SU-DHL-6 (cell line): ENCODE results near the gene ANKRD44.

Experiments
- H2AFZ ChIP-seq: fragments of 200-600 bp; sonication (generic); 2 replicates; pipeline ENCODE4 v1.6.1; 2014; ENCODE audit warnings: low read depth, mild to moderate bottlenecking, moderate library complexity, mixed read lengths, antibody characterized with exemption, low read length; ENCODE audit not compliant: severe bottlenecking
- H3F3A ChIP-seq: fragments of 200-600 bp; shearing (Covaris generic); 2 replicates; pipeline ENCODE4 v1.6.0; 2016; ENCODE audit warnings: antibody characterized with exemption, mild to moderate bottlenecking; ENCODE audit not compliant: insufficient read depth
- H3K27ac ChIP-seq: fragments of 200-600 bp; sonication (generic); 2 replicates; pipeline ENCODE4 v1.5.1; 2016; ENCODE audit warnings: low read depth, mild to moderate bottlenecking, low read length, moderate library complexity, mixed read lengths
- H3K27me3 ChIP-seq: fragments of 200-600 bp; sonication (generic), shearing (Covaris generic); 2 replicates; pipeline ENCODE4 v1.6.0; 2014; ENCODE audit warnings: mild to moderate bottlenecking, low read length
- H3K36me3 ChIP-seq: fragments of 200-600 bp; sonication (generic); 2 replicates; pipeline ENCODE4 v1.6.1; 2014; ENCODE audit warnings: mild to moderate bottlenecking, low read length, mixed read lengths
- H3K4me2 ChIP-seq: fragments of 300-600, 200-600 bp; shearing (Covaris generic), sonication (generic); 2 replicates; pipeline ENCODE4 v1.6.0; 2014; ENCODE audit warnings: low read length, low read depth, mild to moderate bottlenecking; ENCODE audit not compliant: poor library complexity, severe bottlenecking
- H3K4me3 ChIP-seq: fragments of 200-600 bp; sonication (generic); 2 replicates; pipeline ENCODE4 v1.5.1; 2014; ENCODE audit warnings: antibody characterized with exemption, low read length, mild to moderate bottlenecking, mixed read lengths; ENCODE audit not compliant: insufficient read depth, poor library complexity, severe bottlenecking
- H3K79me2 ChIP-seq: fragments of 200-600 bp; sonication (generic); 2 replicates; pipeline ENCODE4 v1.6.1; 2014; ENCODE audit warnings: mild to moderate bottlenecking, low read length, moderate library complexity; ENCODE audit not compliant: insufficient read depth
- H3K9ac ChIP-seq: fragments of 200-600 bp; sonication (generic); 2 replicates; pipeline ENCODE4 v1.7.0; 2014; ENCODE audit warnings: mild to moderate bottlenecking, low read length
- H3K9me2 ChIP-seq: fragments of 200-600 bp; sonication (generic); replicated peaks from 2 replicates; pipeline ENCODE4 v1.6.1; 2014; ENCODE audit warnings: low read length; ENCODE audit not compliant: insufficient read depth
- H3K9me3 ChIP-seq: fragments of 200-600 bp; sonication (generic); 2 replicates; pipeline ENCODE4 v1.6.1; 2014; ENCODE audit warnings: low read length, mixed read lengths; ENCODE audit not compliant: insufficient read depth
- H4K20me1 ChIP-seq: fragments of 200-600 bp; sonication (generic); 2 replicates; pipeline ENCODE4 v1.6.1; 2014; ENCODE audit warnings: low read depth, mild to moderate bottlenecking, antibody characterized with exemption, low read length, moderate library complexity, mixed read lengths
- EZH2phosphoT487 ChIP-seq: fragments of 200-600 bp; sonication (generic), shearing (Covaris generic); conservative IDR thresholded peaks from 2 replicates; pipeline ENCODE4 v1.6.1; 2018; ENCODE audit warnings: mild to moderate bottlenecking, antibody characterized with exemption, low read length, moderate library complexity, mixed read lengths
- TF ChIP-seq, protein P1 (sequence below): fragments of 200-600 bp; sonication (generic); IDR thresholded peaks from one replicate; pipeline ENCODE4 v1.5.1; 2017; ENCODE audit warnings: antibody characterized with exemption, mild to moderate bottlenecking, low read length, moderate library complexity; ENCODE audit not compliant: insufficient read depth, poor library complexity, severe bottlenecking

ANKRD44 gene

DNA sequence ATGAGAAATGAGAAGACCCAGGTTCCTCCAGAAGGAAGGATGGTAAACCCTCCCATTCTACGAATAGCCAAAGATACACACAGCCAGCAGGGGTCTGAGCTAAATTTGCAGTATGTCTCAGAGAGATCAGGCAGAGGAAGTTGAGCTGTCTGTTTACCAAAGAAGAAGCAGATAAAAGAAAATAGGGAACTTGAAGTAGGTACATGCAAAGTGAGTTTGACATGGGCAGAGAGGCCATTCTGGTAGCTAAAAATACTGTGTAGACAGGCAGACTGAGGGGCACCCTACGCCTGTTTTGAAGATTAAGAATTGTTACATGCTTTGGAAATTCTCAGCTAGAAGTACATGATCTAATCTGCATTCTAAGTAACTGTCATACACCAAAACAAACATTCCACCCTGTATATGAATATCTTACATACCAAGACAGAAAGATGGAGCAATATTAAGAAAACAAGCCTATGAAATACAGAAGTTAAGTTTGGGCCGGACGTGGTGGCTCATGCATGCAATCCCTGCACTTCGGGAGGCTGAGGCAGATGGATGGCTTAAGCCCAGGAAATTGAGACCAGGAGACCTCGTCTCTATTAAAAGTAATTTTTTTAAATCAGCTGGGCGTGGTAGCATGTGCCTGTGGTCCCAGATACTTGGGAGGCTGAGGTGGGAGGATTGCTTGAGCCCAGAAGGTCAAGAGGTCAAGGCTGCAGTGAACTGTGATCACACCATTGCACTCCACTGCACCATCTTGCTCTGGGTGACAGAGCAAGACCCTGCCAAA is 157.9 kb downstream of the ANKRD44 start:
- Histone ChIP-seq H4K20me1 (no peaks in the 10 kb centered on the region), H3K9me2 (no peaks in the 10 kb centered on the region), H3K36me3 (peaks cover 15% of the 10 kb centered on the region), H2AFZ (no peak overlapping the region), H3K79me2 (peaks cover 47% of the 10 kb centered on the region; the same call in 1 of the 2 replicates), H3F3A (peaks cover 63% of the 10 kb centered on the region), H3K27ac (peak overlapping the region; percentile 99), H3K4me3 (peak overlapping the region; percentile 33), H3K9ac (peak overlapping the region; percentile 53), H3K9me3 (peaks cover 10% of the 10 kb centered on the region; the same call in 1 of the 2 replicates), H3K4me2 (peak overlapping the region; percentile 95), H3K27me3 (no peaks in the 10 kb centered on the region)
- no peak for TF ChIP-seq EZH2phosphoT487
- TF ChIP-seq, protein P1, sequence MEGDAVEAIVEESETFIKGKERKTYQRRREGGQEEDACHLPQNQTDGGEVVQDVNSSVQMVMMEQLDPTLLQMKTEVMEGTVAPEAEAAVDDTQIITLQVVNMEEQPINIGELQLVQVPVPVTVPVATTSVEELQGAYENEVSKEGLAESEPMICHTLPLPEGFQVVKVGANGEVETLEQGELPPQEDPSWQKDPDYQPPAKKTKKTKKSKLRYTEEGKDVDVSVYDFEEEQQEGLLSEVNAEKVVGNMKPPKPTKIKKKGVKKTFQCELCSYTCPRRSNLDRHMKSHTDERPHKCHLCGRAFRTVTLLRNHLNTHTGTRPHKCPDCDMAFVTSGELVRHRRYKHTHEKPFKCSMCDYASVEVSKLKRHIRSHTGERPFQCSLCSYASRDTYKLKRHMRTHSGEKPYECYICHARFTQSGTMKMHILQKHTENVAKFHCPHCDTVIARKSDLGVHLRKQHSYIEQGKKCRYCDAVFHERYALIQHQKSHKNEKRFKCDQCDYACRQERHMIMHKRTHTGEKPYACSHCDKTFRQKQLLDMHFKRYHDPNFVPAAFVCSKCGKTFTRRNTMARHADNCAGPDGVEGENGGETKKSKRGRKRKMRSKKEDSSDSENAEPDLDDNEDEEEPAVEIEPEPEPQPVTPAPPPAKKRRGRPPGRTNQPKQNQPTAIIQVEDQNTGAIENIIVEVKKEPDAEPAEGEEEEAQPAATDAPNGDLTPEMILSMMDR, result peak; percentile 20

DNA sequence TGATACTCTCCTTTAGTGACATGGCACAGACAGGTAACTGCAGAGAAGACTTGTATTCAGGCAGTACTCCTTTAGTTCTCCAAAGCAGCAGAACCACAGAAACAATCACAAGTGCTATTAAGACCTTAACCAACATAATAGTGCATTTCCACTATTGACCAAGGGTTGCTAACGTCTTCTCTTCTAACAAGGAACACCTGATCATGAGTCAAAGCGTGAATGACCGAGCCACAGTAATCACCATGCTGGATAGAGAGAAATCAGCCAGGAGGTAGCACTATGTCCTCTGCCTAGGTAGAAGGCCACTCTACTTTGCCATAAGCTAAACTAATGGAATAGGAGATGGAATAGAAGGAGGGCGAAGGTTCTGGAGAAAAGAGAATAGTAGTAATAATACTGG is 161.0 kb downstream of the ANKRD44 start:
- no peaks in the 10 kb centered on the region for H3K9me2 ChIP-seq
- H3F3A ChIP-seq, result peaks cover 68% of the 10 kb centered on the region
- no peaks in the 10 kb centered on the region for H3K9me3 ChIP-seq
- H3K27ac ChIP-seq, result peak overlapping the region; percentile 47
- peaks cover 25% of the 10 kb centered on the region; the same call in 1 of the 2 replicates for H3K79me2 ChIP-seq
- H2AFZ ChIP-seq, result no peak overlapping the region
- H3K4me2 ChIP-seq, result no peak overlapping the region
- no peak overlapping the region for H3K9ac ChIP-seq
- H3K27me3 ChIP-seq, result no peaks in the 10 kb centered on the region
- no peaks in the 10 kb centered on the region for H4K20me1 ChIP-seq
- TF ChIP-seq EZH2phosphoT487, result no peak
- TF ChIP-seq, protein P1, result no peak
- H3K36me3 ChIP-seq, result 0 out of 2 replicates have a peak, but pooled peaks cover under 1% of the 10 kb centered on the region
- H3K4me3 ChIP-seq, result no peak overlapping the region

DNA sequence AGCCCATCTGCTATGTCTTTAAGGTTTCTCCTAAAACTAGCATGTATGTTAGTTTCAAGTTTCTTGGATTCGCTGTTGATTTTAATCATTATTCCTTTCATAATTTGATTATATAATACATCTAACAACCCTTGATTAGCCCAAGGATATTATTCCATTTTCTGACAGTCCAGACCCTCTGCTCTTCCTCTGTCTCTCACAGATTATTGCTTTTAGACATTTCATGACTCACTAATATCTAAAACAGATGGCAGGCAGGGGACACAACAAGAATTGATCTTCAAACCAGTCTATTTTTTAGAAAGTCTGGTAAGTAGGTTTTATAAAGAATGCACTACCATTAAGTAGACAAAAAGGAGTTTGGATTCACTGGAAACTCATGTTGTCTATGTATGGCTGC is 162.2 kb downstream of the ANKRD44 start:
- H3K4me2 ChIP-seq, result peak overlapping the region; percentile 51
- no peaks in the 10 kb centered on the region for H3K9me3 ChIP-seq
- H3K27ac ChIP-seq, result peak overlapping the region; percentile 96
- H3F3A ChIP-seq, result peaks cover 66% of the 10 kb centered on the region
- no peaks in the 10 kb centered on the region for H4K20me1 ChIP-seq
- peaks cover 2% of the 10 kb centered on the region; the same call in 1 of the 2 replicates for H3K36me3 ChIP-seq
- H2AFZ ChIP-seq, result no peak overlapping the region
- TF ChIP-seq EZH2phosphoT487, result no peak
- TF ChIP-seq, protein P1, result no peak
- no peaks in the 10 kb centered on the region for H3K27me3 ChIP-seq
- H3K4me3 ChIP-seq, result no peak overlapping the region
- peaks cover 25% of the 10 kb centered on the region; the same call in 1 of the 2 replicates for H3K79me2 ChIP-seq
- H3K9ac ChIP-seq, result no peak overlapping the region
- H3K9me2 ChIP-seq, result no peaks in the 10 kb centered on the region
